ENCODE data around the gene ANTXR1. TPM values are rescaled to one million over a fixed set of nuclear protein-coding genes. Genes with fewer than 3 reads are reported as not detected.

Gene ANTXR1
- total RNA-seq: 38.1 TPM
- long read RNA-seq, full-length matches to known transcripts: 2 of 13 reads
- long read RNA-seq, partial matches to known transcripts: 1 of 13 reads
- long read RNA-seq, other reads (novel, unspliced or antisense): 10 of 13 reads

- intact Hi-C loops (cut with DNase I): loop anchor here (1.0 kb wide), 1 partner anchor 294 kb away; no protein-coding TSS in a partner anchor
- DNase-seq (ENCODE audit: low spot score): no peak
These were observed at the start of gene ANTXR1 for GRCh38 chr2:69013142-69013839. Gene ANTXR1, plus strand, starts transcription at chr2:69013179. Its CDS starts 321 bp downstream, at chr2:69013500.

GRCh38 chr2:68964282-68964681, 48.7 kb upstream of the ANTXR1 start:
- no peak for DNase-seq (ENCODE audit: low spot score)
- intact Hi-C loops (cut with DNase I): no loop called here

- intact Hi-C loops (cut with DNase I): no loop called here
- DNase-seq (ENCODE audit: low spot score): no peak
These were observed 44.8 kb upstream of the ANTXR1 start for GRCh38 chr2:68968221-68968620.

- DNase-seq (ENCODE audit: low spot score): no peak
- intact Hi-C loops (cut with DNase I): no loop called here
These were observed 43.1 kb upstream of the ANTXR1 start for GRCh38 chr2:68969736-68970490.

GRCh38 chr2:68970566-68971265, 42.3 kb upstream of the ANTXR1 start:
- DNase-seq (ENCODE audit: low spot score): no peak

GRCh38 chr2:68971591-68972231, 41.3 kb upstream of the ANTXR1 start:
- no peak for DNase-seq (ENCODE audit: low spot score)
- intact Hi-C loops (cut with DNase I): no loop called here

More at GRCh38 chr2:68970566-68971265, 42.3 kb upstream of the ANTXR1 start:
- intact Hi-C loops (cut with DNase I): no loop called here

- intact Hi-C loops (cut with DNase I): no loop called here
- no peak for DNase-seq (ENCODE audit: low spot score)
These were observed 38.7 kb upstream of the ANTXR1 start, which contains the start of gene GKN1 for GRCh38 chr2:68974251-68974650. Gene GKN1, plus strand, starts transcription at chr2:68974636. Its CDS starts 42 bp downstream, at chr2:68974678.

- no peak for DNase-seq (ENCODE audit: low spot score)
- intact Hi-C loops (cut with DNase I): no loop called here
These were observed 37.9 kb upstream of the ANTXR1 start for GRCh38 chr2:68974946-68975665.

- intact Hi-C loops (cut with DNase I): no loop called here
- no peak for DNase-seq (ENCODE audit: low spot score)
These were observed 37.1 kb upstream of the ANTXR1 start for GRCh38 chr2:68975844-68976243.

- no peak for DNase-seq (ENCODE audit: low spot score)
- intact Hi-C loops (cut with DNase I): no loop called here
These were observed 35.5 kb upstream of the ANTXR1 start for GRCh38 chr2:68977453-68977852.

GRCh38 chr2:68978098-68978497, 34.9 kb upstream of the ANTXR1 start:
- intact Hi-C loops (cut with DNase I): no loop called here
- DNase-seq (ENCODE audit: low spot score): no peak

GRCh38 chr2:68980956-68981355, 32.0 kb upstream of the ANTXR1 start:
- no peak for DNase-seq (ENCODE audit: low spot score)
- intact Hi-C loops (cut with DNase I): no loop called here

- no peak for DNase-seq (ENCODE audit: low spot score)
- intact Hi-C loops (cut with DNase I): no loop called here
These were observed 25.9 kb upstream of the ANTXR1 start for GRCh38 chr2:68987021-68987503.

- intact Hi-C loops (cut with DNase I): no loop called here
- DNase-seq (ENCODE audit: low spot score): no peak
These were observed 23.9 kb upstream of the ANTXR1 start for GRCh38 chr2:68989035-68989434.

GRCh38 chr2:68992341-68992740, 20.6 kb upstream of the ANTXR1 start:
- no peak for DNase-seq (ENCODE audit: low spot score)
- intact Hi-C loops (cut with DNase I): no loop called here

- no peak for DNase-seq (ENCODE audit: low spot score)
- intact Hi-C loops (cut with DNase I): no loop called here
These were observed 20.0 kb upstream of the ANTXR1 start for GRCh38 chr2:68992933-68993332.

GRCh38 chr2:68993660-68994059, 19.3 kb upstream of the ANTXR1 start:
- intact Hi-C loops (cut with DNase I): no loop called here
- DNase-seq (ENCODE audit: low spot score): no peak

- no peak for DNase-seq (ENCODE audit: low spot score)
- intact Hi-C loops (cut with DNase I): no loop called here
These were observed 18.1 kb upstream of the ANTXR1 start for GRCh38 chr2:68994864-68995263.

GRCh38 chr2:68995916-68996315, 17.1 kb upstream of the ANTXR1 start:
- intact Hi-C loops (cut with DNase I): no loop called here
- DNase-seq (ENCODE audit: low spot score): no peak

All from cardiac septum (tissue), 1 donor.